GM23248 (cell line): ENCODE results near the gene CCDC24. TPM values are rescaled to one million over a fixed set of nuclear protein-coding genes. Genes with fewer than 3 reads are reported as not detected.

Experiments used
- DNase-seq: peaks from one replicate; pipeline ENCODE4 v3.0.0-alpha.2; 2015
- H2AFZ ChIP-seq: fragments of 200-600 bp; sonication (generic); 2 replicates; pipeline ENCODE4 v1.6.1; 2016; ENCODE audit warnings: antibody characterized with exemption
- H3F3A ChIP-seq: fragments of 200-600 bp; sonication (generic); 2 replicates; pipeline ENCODE4 v1.6.1; 2016; ENCODE audit warnings: mild to moderate bottlenecking, antibody characterized with exemption, mixed run types; ENCODE audit not compliant: insufficient read depth
- H3K27ac ChIP-seq: fragments of 200-600 bp; sonication (generic); 2 replicates; pipeline ENCODE4 v1.5.1; 2016; ENCODE audit warnings: mild to moderate bottlenecking
- H3K27me3 ChIP-seq: fragments of 200-600 bp; sonication (generic); replicated peaks from 2 replicates; pipeline ENCODE4 v1.6.1; 2016; ENCODE audit warnings: mild to moderate bottlenecking; ENCODE audit not compliant: insufficient read depth
- H3K36me3 ChIP-seq: fragments of 200-600 bp; sonication (generic); 2 replicates; pipeline ENCODE4 v1.6.1; 2016; ENCODE audit warnings: low read depth, mild to moderate bottlenecking
- H3K4me1 ChIP-seq: fragments of 200-600 bp; sonication (generic); 2 replicates; pipeline ENCODE4 v1.6.1; 2016; ENCODE audit warnings: mild to moderate bottlenecking; ENCODE audit not compliant: insufficient read depth
- H3K4me2 ChIP-seq: fragments of 200-600 bp; sonication (generic); one replicate; pipeline ENCODE4 v1.6.1; 2016; ENCODE audit warnings: mild to moderate bottlenecking; ENCODE audit not compliant: unreplicated experiment
- H3K4me3 ChIP-seq: fragments of 200-600 bp; sonication (generic); 2 replicates; pipeline ENCODE4 v1.5.1; 2016; ENCODE audit warnings: mild to moderate bottlenecking
- H3K79me2 ChIP-seq: fragments of 200-600 bp; sonication (generic); 2 replicates; pipeline ENCODE4 v1.6.1; 2016; ENCODE audit warnings: mild to moderate bottlenecking; ENCODE audit not compliant: insufficient read depth
- H3K9ac ChIP-seq: fragments of 200-600 bp; sonication (generic); 2 replicates; pipeline ENCODE4 v1.6.1; 2016; ENCODE audit warnings: mild to moderate bottlenecking
- H3K9me2 ChIP-seq: fragments of 200-600 bp; sonication (generic); 2 replicates; pipeline ENCODE4 v1.6.1; 2016; ENCODE audit warnings: mixed run types, mild to moderate bottlenecking, moderate library complexity; ENCODE audit not compliant: insufficient read depth
- H3K9me3 ChIP-seq: fragments of 200-600 bp; sonication (generic); one replicate; pipeline ENCODE4 v1.6.1; 2017; ENCODE audit warnings: low read depth
- H4K20me1 ChIP-seq: fragments of 200-600 bp; sonication (generic); 2 replicates; pipeline ENCODE4 v1.6.0; 2016; ENCODE audit not compliant: insufficient read depth
- EZH2 ChIP-seq: fragments of 200-600 bp; sonication (generic); IDR thresholded peaks from 2 replicates; pipeline ENCODE4 v1.6.1; 2018; ENCODE audit warnings: antibody characterized with exemption, mild to moderate bottlenecking; ENCODE audit not compliant: insufficient read depth, poor library complexity, severe bottlenecking
- EZH2phosphoT487 ChIP-seq: fragments of 200-600 bp; sonication (generic); IDR thresholded peaks from 2 replicates; pipeline ENCODE4 v1.6.1; 2018; ENCODE audit warnings: antibody characterized with exemption, moderate library complexity, mild to moderate bottlenecking, low read depth; ENCODE audit not compliant: insufficient read depth
- WGBS, 2 experiments: methylation state at CpG; one replicate each; pipeline ENCODE4 v1.1.6; 2015 to 2017; ENCODE audit warnings: low lambda C conversion rate in 2 of 2, low coverage in 1 of 2; ENCODE audit errors: missing lambda C conversion rate in 2 of 2; 5-methylcytosine and 5-hydroxymethylcytosine counted together
- in situ Hi-C: fragments of 300-500 bp; cut with MboI; formaldehyde crosslinking; loops from 2 replicates; pipeline ENCODE4 v1.15.0; 2020
- polyA plus RNA-seq: library from polyadenylated mRNA; unstranded; fragments of >200 nt; fragmentation: Nextera tagmentation; extraction: Ambion mirVana; gene quantifications from 2 replicates; pipeline ENCODE4 v1.2.1, GENCODE V29; 2016
- total RNA-seq: library from RNA; depleted of rRNA; stranded (reverse); fragments of >200 nt; shearing (Covaris generic); gene quantifications from 2 replicates; pipeline ENCODE4 v1.2.3, GENCODE V29; 2014

The CCDC24 gene
- total and polyA plus RNA-seq, 2 experiments from 2014 or later = 3.1 to 4.3 TPM

DNA sequence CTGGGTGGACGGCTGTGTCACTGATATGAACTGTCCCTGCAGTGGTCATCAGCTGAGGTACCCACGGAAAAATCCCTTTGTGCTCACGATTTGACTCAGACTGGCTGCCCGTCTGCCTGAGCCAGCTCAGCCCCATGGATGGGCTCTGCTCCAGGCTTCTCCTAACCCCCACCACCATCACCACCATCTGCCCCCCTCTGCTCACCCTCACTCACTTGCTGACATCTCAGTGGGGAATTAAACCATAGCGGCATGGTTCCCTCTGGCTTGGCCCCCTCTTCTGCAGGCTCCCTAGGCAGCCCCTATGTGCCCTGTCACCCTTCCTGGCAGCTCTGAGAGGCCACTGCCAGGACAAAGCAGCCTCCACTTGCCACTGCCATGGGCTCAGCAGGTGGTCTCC, 22.6 kb downstream of the CCDC24 start:
- H3F3A ChIP-seq = no peaks in the 10 kb centered on the region
- H3K4me1 ChIP-seq = no peaks in the 10 kb centered on the region
- in situ Hi-C loops = no loop called here
- H3K27me3 ChIP-seq = no peaks in the 10 kb centered on the region
- H3K4me2 ChIP-seq = no peak overlapping the region
- 82% methylated on average over 5 of the region's 5 CpGs for WGBS, 2 experiments
- no peak overlapping the region for H2AFZ ChIP-seq
- H3K27ac ChIP-seq = no peak overlapping the region
- H3K9ac ChIP-seq = no peak overlapping the region
- no peaks in the 10 kb centered on the region for H4K20me1 ChIP-seq
- TF ChIP-seq EZH2phosphoT487 (no peak), EZH2 (no peak)
- no peaks in the 10 kb centered on the region for H3K36me3 ChIP-seq
- H3K9me2 ChIP-seq = no peaks in the 10 kb centered on the region
- no peak for DNase-seq
- H3K9me3 ChIP-seq = no peaks in the 10 kb centered on the region
- no peaks in the 10 kb centered on the region for H3K79me2 ChIP-seq
- H3K4me3 ChIP-seq = no peak overlapping the region

GRCh38 chr1:44014365-44015104, 23.1 kb downstream of the CCDC24 start:
- Histone ChIP-seq H3K9ac (no peak overlapping the region), H3K9me3 (no peaks in the 10 kb centered on the region), H3K4me2 (no peak overlapping the region), H4K20me1 (no peaks in the 10 kb centered on the region), H3K4me1 (no peaks in the 10 kb centered on the region), H3K27ac (no peak overlapping the region), H3K27me3 (no peaks in the 10 kb centered on the region), H3K36me3 (no peaks in the 10 kb centered on the region), H3K79me2 (no peaks in the 10 kb centered on the region), H3K9me2 (no peaks in the 10 kb centered on the region), H2AFZ (no peak overlapping the region), H3K4me3 (no peak overlapping the region), H3F3A (no peaks in the 10 kb centered on the region)
- TF ChIP-seq EZH2 = no peak
- TF ChIP-seq EZH2phosphoT487 = no peak
- WGBS, 2 experiments = 78 to 84% methylated on average over 8 of the region's 8 CpGs
- DNase-seq = no peak
- in situ Hi-C loops = no loop called here

- 64 to 74% methylated on average over 3 of the region's 3 CpGs for WGBS, 2 experiments
- Histone ChIP-seq H2AFZ (no peak overlapping the region), H3K27ac (no peak overlapping the region), H3K27me3 (no peaks in the 10 kb centered on the region), H3K9me3 (no peaks in the 10 kb centered on the region), H3K79me2 (no peaks in the 10 kb centered on the region), H4K20me1 (no peaks in the 10 kb centered on the region), H3K4me1 (no peaks in the 10 kb centered on the region), H3K4me3 (no peak overlapping the region), H3K9ac (no peak overlapping the region), H3K36me3 (no peaks in the 10 kb centered on the region), H3K4me2 (no peak overlapping the region), H3F3A (no peaks in the 10 kb centered on the region), H3K9me2 (no peaks in the 10 kb centered on the region)
- in situ Hi-C loops = no loop called here
- TF ChIP-seq EZH2phosphoT487 = no peak
- no peak for TF ChIP-seq EZH2
- DNase-seq = no peak
These were observed 23.8 kb downstream of the CCDC24 start for GRCh38 chr1:44015206-44015605.

GRCh38 chr1:44016041-44016889, 24.9 kb downstream of the CCDC24 start:
- H3K4me2 ChIP-seq = no peak overlapping the region
- H3K27me3 ChIP-seq = no peaks in the 10 kb centered on the region
- no peaks in the 10 kb centered on the region for H3K9me3 ChIP-seq
- H3F3A ChIP-seq = no peaks in the 10 kb centered on the region
- TF ChIP-seq EZH2phosphoT487 = no peak
- no peak for TF ChIP-seq EZH2
- H3K4me1 ChIP-seq = no peaks in the 10 kb centered on the region
- no peak for DNase-seq
- no peak overlapping the region for H3K4me3 ChIP-seq
- no peak overlapping the region for H3K9ac ChIP-seq
- no peaks in the 10 kb centered on the region for H3K36me3 ChIP-seq
- H3K9me2 ChIP-seq = no peaks in the 10 kb centered on the region
- in situ Hi-C loops = no loop called here
- WGBS, 2 experiments = 89 to 96% methylated on average over 9 to 19 of the region's 20 CpGs
- no peaks in the 10 kb centered on the region for H4K20me1 ChIP-seq
- no peak overlapping the region for H2AFZ ChIP-seq
- no peaks in the 10 kb centered on the region for H3K79me2 ChIP-seq
- no peak overlapping the region for H3K27ac ChIP-seq
